BE2C (cell line): Measurements from ENCODE around the gene GNAO1.

ENCODE experiments used
- DNase-seq: peaks from one replicate; pipeline ENCODE4 v3.0.0-alpha.2; 2020
- H3K27me3 ChIP-seq: fragments of 250-450 bp; sonication (Bioruptor Pico); 2 replicates; pipeline ENCODE4 v1.5.1; 2020; ENCODE audit warnings: mild to moderate bottlenecking
- H3K36me3 ChIP-seq: fragments of 250-450 bp; sonication (Bioruptor Pico); 2 replicates; pipeline ENCODE4 v1.5.1; 2020; ENCODE audit warnings: mild to moderate bottlenecking
- H3K4me1 ChIP-seq: fragments of 250-450 bp; sonication (Bioruptor Pico); 2 replicates; pipeline ENCODE4 v1.5.1; 2020
- H3K4me3 ChIP-seq: 2 replicates; pipeline ENCODE4 v1.5.1; 2011; ENCODE audit warnings: low read depth, low read length
- H3K9me3 ChIP-seq: fragments of 250-450 bp; sonication (Bioruptor Pico); 2 replicates; pipeline ENCODE4 v1.5.1; 2020
- TF ChIP-seq, protein P1 (sequence below): IDR thresholded peaks from 2 replicates; pipeline ENCODE4 v1.5.1; 2012; ENCODE audit warnings: mild to moderate bottlenecking, low read depth, low read length

The GNAO1 gene

DNA sequence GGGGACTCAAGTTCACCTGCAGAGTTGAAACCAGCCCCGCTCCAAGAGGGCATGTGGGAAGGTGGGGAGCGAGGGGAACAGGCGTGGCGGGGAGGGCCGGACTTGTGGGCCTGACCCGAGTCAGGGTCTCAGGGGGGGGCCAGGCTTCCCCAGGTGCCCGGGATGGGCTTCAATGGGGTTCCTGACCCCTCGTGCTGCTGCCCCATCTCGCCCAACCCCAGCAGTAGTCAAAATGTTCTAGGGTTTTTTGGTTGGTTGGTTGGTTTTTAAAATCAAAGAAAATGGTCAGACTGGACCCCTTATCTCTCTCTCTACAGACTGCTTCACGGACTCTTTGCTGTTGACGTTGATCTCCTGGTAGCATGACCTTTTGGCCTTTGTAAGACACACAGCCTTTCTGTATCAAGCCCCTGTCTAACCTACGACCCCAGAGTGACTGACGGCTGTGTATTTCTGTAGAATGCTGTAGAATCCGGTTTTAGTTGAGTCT lies 164.5 kb downstream of the GNAO1 start:
- H3K4me1 ChIP-seq, result peaks cover 4% of the 10 kb centered on the region; the same call in 1 of the 2 replicates
- H3K36me3 ChIP-seq, result peaks cover 9% of the 10 kb centered on the region
- no peak overlapping the region for H3K4me3 ChIP-seq
- no peaks in the 10 kb centered on the region for H3K9me3 ChIP-seq
- TF ChIP-seq, protein P1, sequence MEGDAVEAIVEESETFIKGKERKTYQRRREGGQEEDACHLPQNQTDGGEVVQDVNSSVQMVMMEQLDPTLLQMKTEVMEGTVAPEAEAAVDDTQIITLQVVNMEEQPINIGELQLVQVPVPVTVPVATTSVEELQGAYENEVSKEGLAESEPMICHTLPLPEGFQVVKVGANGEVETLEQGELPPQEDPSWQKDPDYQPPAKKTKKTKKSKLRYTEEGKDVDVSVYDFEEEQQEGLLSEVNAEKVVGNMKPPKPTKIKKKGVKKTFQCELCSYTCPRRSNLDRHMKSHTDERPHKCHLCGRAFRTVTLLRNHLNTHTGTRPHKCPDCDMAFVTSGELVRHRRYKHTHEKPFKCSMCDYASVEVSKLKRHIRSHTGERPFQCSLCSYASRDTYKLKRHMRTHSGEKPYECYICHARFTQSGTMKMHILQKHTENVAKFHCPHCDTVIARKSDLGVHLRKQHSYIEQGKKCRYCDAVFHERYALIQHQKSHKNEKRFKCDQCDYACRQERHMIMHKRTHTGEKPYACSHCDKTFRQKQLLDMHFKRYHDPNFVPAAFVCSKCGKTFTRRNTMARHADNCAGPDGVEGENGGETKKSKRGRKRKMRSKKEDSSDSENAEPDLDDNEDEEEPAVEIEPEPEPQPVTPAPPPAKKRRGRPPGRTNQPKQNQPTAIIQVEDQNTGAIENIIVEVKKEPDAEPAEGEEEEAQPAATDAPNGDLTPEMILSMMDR, result no peak
- DNase-seq, result peak; percentile 7
- no peaks in the 10 kb centered on the region for H3K27me3 ChIP-seq

DNA sequence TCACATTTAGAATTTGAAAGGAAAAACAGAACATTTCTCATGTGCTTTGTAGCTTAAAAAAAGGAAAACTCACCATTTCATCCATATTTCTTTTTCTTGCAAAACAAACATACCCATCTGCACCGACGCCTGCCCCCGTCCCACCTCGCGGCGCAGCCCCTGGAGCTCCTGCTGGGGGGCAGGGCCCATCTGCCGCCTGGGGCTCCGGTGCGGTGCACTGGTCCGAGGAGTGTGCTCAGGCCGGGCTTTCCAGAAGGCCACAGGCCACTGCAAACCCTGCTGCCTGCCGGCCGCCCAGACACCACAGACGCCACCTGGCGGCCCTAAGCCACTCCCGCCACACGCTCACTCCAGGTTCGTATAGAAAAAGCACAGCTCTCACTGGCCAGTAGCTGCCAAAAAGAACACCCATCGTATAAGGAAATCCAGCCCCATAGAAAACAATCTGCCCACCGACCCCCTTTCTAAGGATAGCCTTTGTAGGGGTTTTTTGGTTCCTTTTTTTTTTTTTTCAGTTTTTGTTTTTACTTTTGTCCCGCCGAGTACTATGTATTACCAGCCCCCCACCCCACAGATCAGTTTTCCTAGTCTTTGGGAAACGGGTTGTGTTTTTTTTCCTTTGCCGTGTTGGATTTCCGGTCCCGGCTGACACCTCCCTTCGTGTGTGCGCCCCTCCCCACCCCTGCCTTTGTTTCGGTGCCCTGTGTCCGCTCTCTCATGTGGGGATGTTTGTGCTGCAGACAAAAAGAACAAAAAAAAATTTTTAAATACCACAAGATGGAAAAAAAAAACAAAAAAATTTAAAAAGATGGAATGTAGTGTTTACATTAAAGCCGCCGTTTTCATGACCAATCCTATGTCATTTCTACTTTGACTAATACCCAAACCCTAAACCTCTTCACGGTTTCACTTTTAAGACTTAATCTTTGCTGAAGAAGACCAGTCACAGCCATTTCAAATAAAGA lies 165.3 kb downstream of the GNAO1 start:
- no peaks in the 10 kb centered on the region for H3K27me3 ChIP-seq
- H3K9me3 ChIP-seq, result no peaks in the 10 kb centered on the region
- peak; percentile 85 for DNase-seq
- TF ChIP-seq, protein P1, result peak; percentile 93
- H3K4me1 ChIP-seq, result peaks cover 4% of the 10 kb centered on the region; the same call in 1 of the 2 replicates
- H3K4me3 ChIP-seq, result no peak overlapping the region
- H3K36me3 ChIP-seq, result peaks cover 1% of the 10 kb centered on the region

DNA sequence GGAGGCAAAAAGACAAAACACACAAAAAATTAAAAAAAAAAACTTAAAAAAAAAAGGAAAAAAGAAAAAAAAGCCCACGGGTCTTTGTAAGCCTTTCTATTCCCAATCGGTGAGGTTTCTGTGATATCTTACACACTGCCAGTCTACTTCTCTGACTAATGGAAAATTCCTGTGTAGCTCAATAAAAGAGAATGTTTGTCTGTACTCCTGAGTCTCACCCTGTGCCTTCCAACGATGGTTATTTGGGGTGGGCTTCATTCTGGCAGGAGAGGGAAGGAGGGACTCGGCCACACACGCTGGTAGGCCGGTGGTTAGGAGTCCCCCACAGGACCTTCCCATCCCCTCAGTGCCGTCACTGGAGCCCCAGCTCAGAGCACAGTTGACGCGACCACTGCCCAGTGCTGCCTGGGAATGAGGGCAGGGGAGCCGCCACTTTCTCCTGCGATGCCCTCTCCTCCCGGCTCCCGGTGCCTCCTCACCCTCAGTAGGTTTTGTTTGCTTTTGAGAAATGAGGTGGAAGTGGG lies 166.0 kb downstream of the GNAO1 start:
- TF ChIP-seq, protein P1, result no peak
- no peaks in the 10 kb centered on the region for H3K27me3 ChIP-seq
- DNase-seq, result no peak
- peaks cover 1% of the 10 kb centered on the region for H3K36me3 ChIP-seq
- no peaks in the 10 kb centered on the region for H3K9me3 ChIP-seq
- H3K4me3 ChIP-seq, result no peak overlapping the region
- peaks cover 4% of the 10 kb centered on the region; the same call in 1 of the 2 replicates for H3K4me1 ChIP-seq

DNA sequence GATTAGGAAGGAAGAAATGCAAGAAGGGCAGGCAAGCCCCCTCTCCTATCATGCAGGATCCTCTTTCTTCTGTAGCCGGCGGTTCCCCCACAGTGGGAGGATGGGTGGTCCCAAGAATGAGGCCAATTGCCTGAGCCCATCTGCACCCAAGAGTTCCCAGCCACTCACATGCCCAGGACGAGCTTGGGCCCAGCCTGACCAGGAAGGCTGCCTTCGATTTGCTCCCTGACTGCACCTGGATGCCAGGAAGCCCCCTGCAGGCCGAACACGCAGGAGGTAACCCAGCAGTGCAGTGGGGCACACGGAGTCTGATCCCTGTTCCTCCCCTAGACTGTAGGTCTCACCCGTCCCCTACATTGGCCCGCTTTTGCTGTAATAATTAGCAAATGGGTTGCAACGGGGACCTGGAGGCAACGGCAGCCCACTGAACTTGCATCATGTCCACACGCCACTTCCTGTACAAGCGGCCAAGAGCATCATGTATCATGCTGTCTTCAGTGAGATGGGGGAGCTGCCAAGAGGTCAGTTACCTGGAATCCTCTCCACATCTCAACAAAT lies 166.6 kb downstream of the GNAO1 start:
- peak; percentile 23 for DNase-seq
- H3K4me3 ChIP-seq, result no peak overlapping the region
- no peaks in the 10 kb centered on the region for H3K27me3 ChIP-seq
- H3K36me3 ChIP-seq, result peaks cover 7% of the 10 kb centered on the region
- no peaks in the 10 kb centered on the region for H3K9me3 ChIP-seq
- H3K4me1 ChIP-seq, result peaks cover 4% of the 10 kb centered on the region; the same call in 1 of the 2 replicates
- TF ChIP-seq, protein P1, result 0 out of 2 replicates have a peak, but pooled peaks have one; percentile 17

DNA sequence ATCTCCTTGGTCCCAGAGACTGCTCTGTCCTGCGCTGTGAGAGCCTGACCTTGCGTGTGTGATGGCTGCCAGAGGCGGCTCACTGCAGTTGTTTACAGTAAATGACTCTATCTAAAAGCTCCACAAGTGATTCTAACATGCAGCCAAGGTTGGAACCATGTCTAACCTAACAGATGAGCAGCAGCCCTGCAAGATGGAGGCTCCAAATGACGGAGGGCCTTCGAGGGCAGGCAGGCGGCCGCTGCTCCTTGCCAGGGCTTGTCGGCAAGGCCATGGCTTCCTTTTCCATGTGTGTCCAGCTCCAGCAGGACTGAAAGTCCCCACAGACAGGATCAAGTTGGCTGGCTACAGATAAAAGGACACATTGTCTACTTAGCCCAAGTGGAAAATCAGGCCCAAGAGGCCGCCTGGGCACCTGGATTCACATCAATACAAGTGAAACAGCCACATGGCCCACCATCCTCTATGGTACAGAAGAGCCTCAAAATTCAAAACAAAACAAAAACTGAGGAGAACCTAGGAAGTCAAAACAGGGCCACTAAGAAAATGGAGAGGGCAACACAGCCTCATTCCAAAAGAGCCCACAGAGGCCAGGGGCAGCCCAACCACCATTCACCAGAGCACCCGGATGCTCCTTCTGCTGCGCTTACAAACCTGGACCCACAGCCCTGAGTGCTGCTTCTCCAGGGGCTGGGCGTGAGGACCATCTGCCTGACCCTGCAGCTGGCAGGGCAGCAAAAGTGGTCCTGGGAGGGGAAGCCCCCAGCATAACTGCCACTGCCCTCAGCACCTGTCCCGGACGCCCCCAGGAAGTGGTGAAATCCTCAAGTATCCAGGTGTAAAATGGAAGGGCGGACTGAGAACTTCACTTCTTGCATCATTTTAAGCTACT lies 169.1 kb downstream of the GNAO1 start:
- no peak for DNase-seq
- Histone ChIP-seq H3K9me3 (no peaks in the 10 kb centered on the region), H3K27me3 (no peaks in the 10 kb centered on the region), H3K4me3 (no peak overlapping the region), H3K4me1 (peaks cover 4% of the 10 kb centered on the region; the same call in 1 of the 2 replicates), H3K36me3 (peaks cover 22% of the 10 kb centered on the region)
- TF ChIP-seq, protein P1, result no peak
